Measurements from ENCODE around the gene STT3B. TPM values are rescaled to one million over a fixed set of nuclear protein-coding genes. Genes with fewer than 3 reads are reported as not detected.

STT3B gene
- total RNA-seq, 2 experiments from 2014 or later: 115 to 117 TPM

DNA sequence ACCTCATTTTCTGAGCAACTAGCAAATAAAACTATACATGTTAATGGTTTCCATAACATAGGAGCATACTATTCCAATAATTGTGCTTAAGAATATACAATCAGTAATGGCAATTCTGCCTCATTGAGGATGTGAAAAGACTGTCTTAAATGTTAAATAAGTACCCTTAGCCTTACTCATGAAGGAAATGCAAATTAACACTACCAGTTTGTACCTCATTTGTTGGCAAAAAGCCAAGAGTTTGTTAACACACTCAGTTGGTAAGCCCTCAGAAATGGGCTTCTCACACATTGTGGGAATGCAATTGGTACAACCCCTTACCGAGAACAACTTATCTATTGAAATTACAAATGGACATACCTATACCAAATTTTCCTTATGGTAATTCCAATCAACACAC is 9.2 kb upstream of the STT3B start:
- no peak overlapping the region for H3K27ac Mint-ChIP-seq
- intact Hi-C loops (cut with micrococcal nuclease): no loop called here

DNA sequence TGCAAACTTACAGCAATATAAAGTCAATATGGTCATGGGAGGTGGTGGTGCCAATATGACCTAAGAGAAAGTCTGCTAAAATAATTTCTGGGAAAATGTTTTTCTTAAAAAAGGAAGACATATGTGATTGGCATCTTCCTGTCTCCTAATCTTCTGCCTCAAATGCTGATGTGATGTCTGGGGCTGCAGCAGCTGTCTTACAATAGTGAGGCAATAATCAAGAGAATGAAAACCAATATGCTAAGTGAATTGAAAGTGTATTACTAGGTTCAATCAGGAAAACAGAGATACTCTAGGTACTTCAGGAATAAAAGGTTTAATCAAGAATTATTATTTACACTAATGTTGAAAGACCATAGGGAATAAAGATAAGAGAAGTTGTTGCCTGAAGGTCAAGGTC is 7.2 kb upstream of the STT3B start:
- Mint-ChIP-seq H3K9me3 (no peaks in the 10 kb centered on the region), H3K4me1 (ENCODE audit: low read depth) (peaks cover 15% of the 10 kb centered on the region), H3K4me3 (no peak overlapping the region), H3K36me3 (no peaks in the 10 kb centered on the region), H3K27me3 (no peaks in the 10 kb centered on the region), H3K27ac (no peak overlapping the region)
- ChIA-PET CTCF (interaction anchor here (1.1 kb wide), 1 partner anchor 170 kb away, joined by 3 read pairs; no protein-coding TSS in a partner anchor), POLR2A (no interaction called here)
- no peak for DNase-seq
- intact Hi-C loops (cut with micrococcal nuclease): no loop called here

More for the DNA sequence above, 9.2 kb upstream of the STT3B start:
- no peak for DNase-seq
- no peaks in the 10 kb centered on the region for H3K36me3 Mint-ChIP-seq
- POLR2A ChIA-PET: interaction anchor here (2.4 kb wide), 1 partner anchor 9 kb away, joined by 17 read pairs; the partner anchor contains the start of gene STT3B
- CTCF ChIA-PET: interaction anchor here (2.9 kb wide), 1 partner anchor 9 kb away, joined by 19 read pairs; the partner anchor contains the start of gene STT3B
- no peaks in the 10 kb centered on the region for H3K9me3 Mint-ChIP-seq
- no peaks in the 10 kb centered on the region for H3K27me3 Mint-ChIP-seq
- no peak overlapping the region for H3K4me3 Mint-ChIP-seq
- peaks cover 15% of the 10 kb centered on the region for H3K4me1 Mint-ChIP-seq (ENCODE audit: low read depth)

DNA sequence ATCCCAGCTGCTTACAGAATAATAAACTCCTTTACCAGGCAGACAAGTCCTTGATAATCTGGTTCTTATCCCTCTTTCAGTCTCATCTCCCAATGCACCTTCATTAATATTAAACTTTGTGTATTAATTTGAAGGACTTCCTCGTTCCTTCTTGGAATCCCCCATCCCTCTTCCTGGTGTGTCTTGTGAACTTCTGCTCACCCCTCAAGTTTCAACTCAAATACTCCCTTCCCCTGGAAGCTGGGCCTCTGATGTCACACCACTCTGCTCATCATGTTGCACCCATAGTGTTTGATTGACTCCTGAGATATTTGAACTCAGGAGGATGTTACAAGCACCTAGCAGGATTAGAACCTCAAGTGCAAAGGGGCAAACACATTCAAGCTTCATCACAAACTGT is 3.3 kb upstream of the STT3B start:
- Mint-ChIP-seq H3K36me3 (peaks cover 5% of the 10 kb centered on the region), H3K27me3 (no peaks in the 10 kb centered on the region), H3K4me1 (ENCODE audit: low read depth) (no peaks in the 10 kb centered on the region), H3K27ac (no peak overlapping the region), H3K9me3 (no peaks in the 10 kb centered on the region), H3K4me3 (no peak overlapping the region)
- CTCF ChIA-PET: no interaction called here
- no peak for DNase-seq
- POLR2A ChIA-PET: no interaction called here
- intact Hi-C loops (cut with micrococcal nuclease): no loop called here

DNA sequence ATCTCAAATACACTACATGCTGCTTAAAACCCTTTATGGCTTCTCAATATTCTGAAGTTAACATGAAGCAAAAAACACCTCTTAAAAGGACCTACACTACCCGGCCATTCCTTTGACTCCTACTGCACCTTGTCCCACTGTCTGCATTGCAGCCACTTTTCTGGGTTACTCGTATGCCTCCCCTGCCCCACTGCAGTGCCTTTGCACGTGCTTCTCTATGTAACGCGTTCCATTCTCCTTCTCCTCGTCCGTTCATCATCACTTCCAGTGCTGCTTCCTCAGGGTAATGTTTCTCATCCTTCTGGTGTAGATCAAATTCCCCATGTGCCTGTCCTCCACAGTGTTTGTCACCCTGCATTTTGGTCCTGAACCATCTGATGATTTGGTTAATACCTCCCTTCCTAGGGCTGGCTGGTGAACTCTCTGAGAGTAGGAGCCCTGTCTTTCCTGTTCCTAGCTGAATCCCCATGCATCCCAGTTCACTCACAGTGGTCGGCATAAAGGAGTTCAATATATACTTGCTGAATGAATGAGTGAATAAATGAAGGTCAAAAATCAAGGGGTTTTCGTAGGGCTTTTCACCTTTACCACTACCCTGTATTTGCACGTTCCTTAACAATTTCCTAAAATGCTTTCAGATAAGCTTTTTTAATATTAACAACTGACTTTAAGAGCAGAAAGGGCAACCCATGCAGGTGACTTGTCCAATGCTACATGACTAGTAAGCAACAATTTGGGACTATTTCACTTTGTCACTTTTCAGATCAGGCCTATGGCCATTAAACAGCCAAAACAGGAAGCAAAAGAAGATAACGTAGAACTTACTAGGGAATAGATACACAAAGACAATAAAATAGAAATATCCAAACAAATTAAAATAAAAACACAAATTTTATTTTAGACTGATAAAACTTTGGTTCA is 2.4 kb upstream of the STT3B start:
- ChIA-PET CTCF (no interaction called here), POLR2A (interaction anchor here (1.1 to 3.0 kb wide), 2 partner anchors 8 to 27 kb away, joined by 3 to 17 read pairs; no protein-coding TSS in a partner anchor)
- Mint-ChIP-seq H3K4me3 (no peak overlapping the region), H3K27me3 (no peaks in the 10 kb centered on the region), H3K27ac (no peak overlapping the region), H3K9me3 (no peaks in the 10 kb centered on the region), H3K4me1 (ENCODE audit: low read depth) (no peaks in the 10 kb centered on the region), H3K36me3 (peaks cover 8% of the 10 kb centered on the region)
- no peak for DNase-seq
- intact Hi-C loops (cut with micrococcal nuclease): loop anchor here (5.0 to 10.0 kb wide), 6 partner anchors 153 to 923 kb away; partner anchors contain the start of gene TGFBR2

DNA sequence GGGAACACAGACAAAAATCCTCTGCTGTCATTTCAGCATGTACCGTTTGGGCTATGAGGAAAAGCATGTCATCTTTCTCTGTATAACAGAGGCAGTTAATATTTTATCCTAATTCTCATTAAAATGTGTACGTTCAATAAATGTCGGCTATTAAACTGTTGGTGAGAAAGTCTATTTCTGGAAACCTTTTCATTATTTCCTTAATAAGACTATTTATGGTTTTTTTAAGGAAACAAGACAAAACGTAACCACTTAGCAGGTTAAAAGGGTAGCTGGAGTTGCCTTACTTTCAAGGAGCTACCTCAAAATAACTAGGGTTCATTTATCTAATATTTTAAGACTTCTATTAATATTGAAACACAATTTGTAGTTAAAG is 1.8 kb upstream of the STT3B start:
- no peaks in the 10 kb centered on the region for H3K9me3 Mint-ChIP-seq
- no peaks in the 10 kb centered on the region for H3K27me3 Mint-ChIP-seq
- intact Hi-C loops (cut with micrococcal nuclease): loop anchor here (1.0 to 10.0 kb wide), 7 partner anchors 9 to 924 kb away; partner anchors contain the start of gene TGFBR2
- H3K27ac Mint-ChIP-seq: no peak overlapping the region
- no peak for DNase-seq
- H3K4me1 Mint-ChIP-seq (ENCODE audit: low read depth): peaks cover 1% of the 10 kb centered on the region
- H3K36me3 Mint-ChIP-seq: peaks cover 8% of the 10 kb centered on the region
- CTCF ChIA-PET: interaction anchor here (1.0 to 2.8 kb wide), 5 partner anchors 9 to 761 kb away, joined by 3 to 19 read pairs (median 3); no protein-coding TSS in a partner anchor
- H3K4me3 Mint-ChIP-seq: peak overlapping the region; percentile 97
- POLR2A ChIA-PET: interaction anchor here (0.5 to 3.0 kb wide), 4 partner anchors 9 to 771 kb away, joined by 3 to 17 read pairs (median 6); no protein-coding TSS in a partner anchor

GRCh38 chr3:31531452-31531991 is 1.2 kb upstream of the STT3B start:
- peak overlapping the region; percentile 97 for H3K4me3 Mint-ChIP-seq
- intact Hi-C loops (cut with micrococcal nuclease): loop anchor here (1.0 to 10.0 kb wide), 7 partner anchors 9 to 924 kb away; partner anchors contain the start of gene TGFBR2
- POLR2A ChIA-PET: interaction anchor here (0.5 to 3.2 kb wide), 11 partner anchors 9 to 770 kb away, joined by 3 to 25 read pairs (median 4); no protein-coding TSS in a partner anchor
- H3K27me3 Mint-ChIP-seq: no peaks in the 10 kb centered on the region
- peaks cover 11% of the 10 kb centered on the region for H3K36me3 Mint-ChIP-seq
- no peaks in the 10 kb centered on the region for H3K9me3 Mint-ChIP-seq
- CTCF ChIA-PET: interaction anchor here (0.6 to 2.8 kb wide), 7 partner anchors 10 to 761 kb away, joined by 3 to 19 read pairs (median 3); no protein-coding TSS in a partner anchor
- DNase-seq: no peak
- peak overlapping the region; percentile 99 for H3K27ac Mint-ChIP-seq
- peaks cover 6% of the 10 kb centered on the region for H3K4me1 Mint-ChIP-seq (ENCODE audit: low read depth)

DNA sequence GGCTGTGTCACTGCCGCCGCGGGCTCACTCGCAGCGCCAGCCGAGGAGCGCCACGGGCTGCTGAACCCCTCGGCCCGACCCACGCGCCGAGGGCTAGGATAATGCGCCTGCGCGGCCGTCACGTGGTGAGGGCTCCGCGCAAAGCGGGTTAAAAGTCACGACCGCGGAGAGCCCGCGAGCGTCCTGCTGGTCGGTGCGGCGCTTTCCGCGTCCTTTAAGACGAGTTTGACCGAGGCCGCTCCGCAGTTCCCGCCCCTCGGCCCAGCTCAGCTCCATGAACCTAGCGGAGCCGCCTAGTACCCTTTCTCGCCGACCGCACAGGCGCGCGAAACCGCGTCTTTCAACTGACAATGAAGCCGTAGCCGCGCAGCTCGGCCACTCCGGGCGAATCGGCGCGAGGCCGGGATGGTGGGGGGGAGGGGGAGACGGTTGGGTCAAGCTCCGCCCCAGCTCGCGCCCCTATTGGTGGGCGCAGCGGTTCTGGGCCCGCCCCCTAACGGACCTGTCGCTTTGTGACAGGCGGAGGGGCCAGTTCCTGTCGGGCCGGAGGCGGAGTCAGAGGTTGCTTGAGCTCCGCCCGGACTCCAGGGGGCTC is 636 bp upstream of the STT3B start:
- DNase-seq: peak; percentile 99
- ChIA-PET POLR2A (interaction anchor here (0.8 to 3.2 kb wide), 29 partner anchors 9 to 921 kb away, joined by 3 to 25 read pairs (median 4); no protein-coding TSS in a partner anchor), CTCF (interaction anchor here (0.9 to 2.8 kb wide), 17 partner anchors 10 to 762 kb away, joined by 3 to 19 read pairs (median 4); no protein-coding TSS in a partner anchor)
- Mint-ChIP-seq H3K36me3 (peaks cover 11% of the 10 kb centered on the region), H3K9me3 (no peaks in the 10 kb centered on the region), H3K4me3 (peak overlapping the region; percentile 97), H3K27me3 (no peaks in the 10 kb centered on the region), H3K27ac (peak overlapping the region; percentile 99), H3K4me1 (ENCODE audit: low read depth) (peaks cover 11% of the 10 kb centered on the region)
- intact Hi-C loops (cut with micrococcal nuclease): loop anchor here (1.0 to 10.0 kb wide), 14 partner anchors 10 to 1153 kb away; partner anchors contain the start of genes CNOT10, GPD1L and TGFBR2

GRCh38 chr3:31533169-31534064 is 692 bp downstream of the STT3B start:
- no peaks in the 10 kb centered on the region for H3K27me3 Mint-ChIP-seq
- peak overlapping the region; percentile 99 for H3K27ac Mint-ChIP-seq
- peak; percentile 66 for DNase-seq
- H3K4me3 Mint-ChIP-seq: peak overlapping the region; percentile 97
- ChIA-PET CTCF (interaction anchor here (0.9 to 2.8 kb wide), 13 partner anchors 11 to 238 kb away, joined by 3 to 19 read pairs (median 3); no protein-coding TSS in a partner anchor), POLR2A (interaction anchor here (0.5 to 3.2 kb wide), 22 partner anchors 7 to 926 kb away, joined by 3 to 25 read pairs (median 5); no protein-coding TSS in a partner anchor)
- H3K9me3 Mint-ChIP-seq: no peaks in the 10 kb centered on the region
- peaks cover 24% of the 10 kb centered on the region for H3K4me1 Mint-ChIP-seq (ENCODE audit: low read depth)
- intact Hi-C loops (cut with micrococcal nuclease): loop anchor here (2.0 to 10.0 kb wide), 12 partner anchors 31 to 1151 kb away; partner anchors contain the start of genes CNOT10, GPD1L and TGFBR2
- peaks cover 14% of the 10 kb centered on the region for H3K36me3 Mint-ChIP-seq

- Mint-ChIP-seq H3K9me3 (no peaks in the 10 kb centered on the region), H3K27me3 (no peaks in the 10 kb centered on the region), H3K36me3 (peaks cover 14% of the 10 kb centered on the region), H3K27ac (peak overlapping the region; percentile 93), H3K4me1 (ENCODE audit: low read depth) (peaks cover 30% of the 10 kb centered on the region), H3K4me3 (peak overlapping the region; percentile 97)
- DNase-seq: no peak
- POLR2A ChIA-PET: interaction anchor here (0.9 to 3.2 kb wide), 7 partner anchors 24 to 922 kb away, joined by 3 to 25 read pairs (median 5); no protein-coding TSS in a partner anchor
- intact Hi-C loops (cut with micrococcal nuclease): loop anchor here (2.0 to 10.0 kb wide), 7 partner anchors 31 to 927 kb away; partner anchors contain the start of gene TGFBR2
- CTCF ChIA-PET: interaction anchor here (0.9 to 2.5 kb wide), 3 partner anchors 16 to 170 kb away, joined by 3 to 10 read pairs (median 3); no protein-coding TSS in a partner anchor
Observed at GRCh38 chr3:31534065-31534425, 1.3 kb downstream of the STT3B start.

GRCh38 chr3:31536497-31536896 is 3.8 kb downstream of the STT3B start:
- CTCF ChIA-PET: interaction anchor here (0.7 to 1.4 kb wide), 7 partner anchors 10 to 447 kb away, joined by 3 to 6 read pairs (median 4); no protein-coding TSS in a partner anchor
- POLR2A ChIA-PET: interaction anchor here (1.6 kb wide), 1 partner anchor 9 kb away, joined by 5 read pairs; no protein-coding TSS in a partner anchor
- Mint-ChIP-seq H3K4me1 (ENCODE audit: low read depth) (peaks cover 52% of the 10 kb centered on the region), H3K4me3 (peak overlapping the region; percentile 97), H3K27ac (peak overlapping the region; percentile 61), H3K9me3 (no peaks in the 10 kb centered on the region), H3K36me3 (peaks cover 16% of the 10 kb centered on the region), H3K27me3 (no peaks in the 10 kb centered on the region)
- intact Hi-C loops (cut with micrococcal nuclease): loop anchor here (10.0 kb wide), 1 partner anchor 218 kb away; no protein-coding TSS in a partner anchor
- DNase-seq: no peak

Measured in activated CD4-positive, alpha-beta memory T cell treated with anti-CD3 and anti-CD28 coated beads for 36 hours (primary cell).